Thyroid gland (tissue), 4 donors: ENCODE measurements around the gene NPAS1.

ENCODE experiments used
- POLR2A ChIP-seq, 2 donors: fragments of 450-650 bp; IDR thresholded peaks; one replicate each; pipeline ENCODE4 v1.6.1; 2017; ENCODE audit warnings: antibody characterized with exemption in 2 of 2, mild to moderate bottlenecking in 2 of 2, moderate library complexity in 1 of 2
- TF ChIP-seq, protein P1 (sequence below), 6 experiments: fragments of 200-600 bp in 3 of 6; fragments of 450-650 bp in 3 of 6; sonication (generic) in 3 of 6; IDR thresholded peaks; one replicate each; pipeline ENCODE4 v1.5.1; 2016 to 2019; ENCODE audit warnings: antibody characterized with exemption in 6 of 6, mild to moderate bottlenecking in 2 of 6, inconsistent platforms in 1 of 6, moderate library complexity in 1 of 6

DNA sequence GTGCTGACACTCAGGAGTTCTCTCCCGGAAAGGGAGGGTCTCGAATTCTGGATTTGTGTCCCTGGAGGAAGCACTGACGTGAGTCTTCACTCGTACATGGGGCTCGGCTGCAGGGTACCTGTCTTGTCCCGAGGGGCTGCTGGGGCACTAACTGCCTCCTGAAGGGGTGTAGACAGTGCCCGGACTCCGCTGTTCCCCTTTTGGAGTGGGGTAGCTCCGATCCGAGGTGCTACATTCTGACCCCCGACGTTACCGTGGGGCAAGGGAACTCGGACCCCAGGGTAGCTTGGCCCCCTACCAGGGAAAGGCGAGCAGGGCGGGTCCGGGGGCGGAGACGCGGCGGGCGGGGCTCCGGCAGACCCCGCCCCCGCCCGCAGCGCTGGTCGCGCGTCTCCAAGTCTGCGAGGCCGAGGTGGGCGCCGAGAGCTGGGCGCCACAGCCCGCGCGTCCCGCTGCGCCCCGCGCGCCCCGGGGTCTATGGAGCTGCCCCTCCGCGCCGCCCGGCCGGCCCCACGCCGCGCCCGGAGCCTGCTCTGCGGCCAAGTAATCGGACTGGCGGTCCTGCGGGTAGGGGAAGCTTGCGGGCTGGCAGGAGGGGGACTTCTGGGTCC lies at the start of gene NPAS1:
- TF ChIP-seq, protein P1, sequence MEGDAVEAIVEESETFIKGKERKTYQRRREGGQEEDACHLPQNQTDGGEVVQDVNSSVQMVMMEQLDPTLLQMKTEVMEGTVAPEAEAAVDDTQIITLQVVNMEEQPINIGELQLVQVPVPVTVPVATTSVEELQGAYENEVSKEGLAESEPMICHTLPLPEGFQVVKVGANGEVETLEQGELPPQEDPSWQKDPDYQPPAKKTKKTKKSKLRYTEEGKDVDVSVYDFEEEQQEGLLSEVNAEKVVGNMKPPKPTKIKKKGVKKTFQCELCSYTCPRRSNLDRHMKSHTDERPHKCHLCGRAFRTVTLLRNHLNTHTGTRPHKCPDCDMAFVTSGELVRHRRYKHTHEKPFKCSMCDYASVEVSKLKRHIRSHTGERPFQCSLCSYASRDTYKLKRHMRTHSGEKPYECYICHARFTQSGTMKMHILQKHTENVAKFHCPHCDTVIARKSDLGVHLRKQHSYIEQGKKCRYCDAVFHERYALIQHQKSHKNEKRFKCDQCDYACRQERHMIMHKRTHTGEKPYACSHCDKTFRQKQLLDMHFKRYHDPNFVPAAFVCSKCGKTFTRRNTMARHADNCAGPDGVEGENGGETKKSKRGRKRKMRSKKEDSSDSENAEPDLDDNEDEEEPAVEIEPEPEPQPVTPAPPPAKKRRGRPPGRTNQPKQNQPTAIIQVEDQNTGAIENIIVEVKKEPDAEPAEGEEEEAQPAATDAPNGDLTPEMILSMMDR (IDR thresholded peaks at IDR 0.05), result no peak
- TF ChIP-seq POLR2A (IDR thresholded peaks at IDR 0.05), result no peak
